ENCODE data around the gene FAM163B.

Gene FAM163B

GRCh38 chr9:133538176-133538575 is 71.0 kb downstream of the FAM163B start:
- no peak overlapping the region for H3K4me3 ChIP-seq (ENCODE audit: control insufficient read depth, low read depth, low read length)
- no peak for TF ChIP-seq CTCF (IDR thresholded peaks at IDR 0.05; ENCODE audit: control insufficient read depth, insufficient read depth, low read depth, low read length, missing control alignments)
- no peak for DNase-seq (ENCODE audit: low read depth)

GRCh38 chr9:133537257-133537656 is 71.9 kb downstream of the FAM163B start:
- DNase-seq (ENCODE audit: low read depth) = no peak
- H3K4me3 ChIP-seq (ENCODE audit: control insufficient read depth, low read depth, low read length) = no peak overlapping the region
- no peak for TF ChIP-seq CTCF (IDR thresholded peaks at IDR 0.05; ENCODE audit: control insufficient read depth, insufficient read depth, low read depth, low read length, missing control alignments)

GRCh38 chr9:133536536-133536935 is 72.7 kb downstream of the FAM163B start:
- H3K4me3 ChIP-seq (ENCODE audit: control insufficient read depth, low read depth, low read length) = no peak overlapping the region
- TF ChIP-seq CTCF (IDR thresholded peaks at IDR 0.05; ENCODE audit: control insufficient read depth, insufficient read depth, low read depth, low read length, missing control alignments) = no peak
- no peak for DNase-seq (ENCODE audit: low read depth)

GRCh38 chr9:133536080-133536479 is 73.1 kb downstream of the FAM163B start:
- no peak overlapping the region for H3K4me3 ChIP-seq (ENCODE audit: control insufficient read depth, low read depth, low read length)
- TF ChIP-seq CTCF (IDR thresholded peaks at IDR 0.05; ENCODE audit: control insufficient read depth, insufficient read depth, low read depth, low read length, missing control alignments) = no peak
- DNase-seq (ENCODE audit: low read depth) = no peak

GRCh38 chr9:133535306-133535877 is 73.8 kb downstream of the FAM163B start:
- TF ChIP-seq CTCF (IDR thresholded peaks at IDR 0.05; ENCODE audit: control insufficient read depth, insufficient read depth, low read depth, low read length, missing control alignments) = no peak
- no peak for DNase-seq (ENCODE audit: low read depth)
- no peak overlapping the region for H3K4me3 ChIP-seq (ENCODE audit: control insufficient read depth, low read depth, low read length)

GRCh38 chr9:133534346-133535291 is 74.6 kb downstream of the FAM163B start, which contains the start of gene ADAMTSL2:
Gene ADAMTSL2 (plus strand): TSS chr9:133534704. CDS start chr9:133536713, 2,009 bp downstream.
- no peak for TF ChIP-seq CTCF (IDR thresholded peaks at IDR 0.05; ENCODE audit: control insufficient read depth, insufficient read depth, low read depth, low read length, missing control alignments)
- H3K4me3 ChIP-seq (ENCODE audit: control insufficient read depth, low read depth, low read length) = no peak within 1 kb of the TSS
- no peak for DNase-seq (ENCODE audit: low read depth)
